ENCODE measurements around the gene KRT80. TPM values are rescaled to one million over a fixed set of nuclear protein-coding genes. Genes with fewer than 3 reads are reported as not detected.

KRT80 gene
- total RNA-seq, 1 donor from 2014 or later: not detected

GRCh38 chr12:52156757-52157565, 34.9 kb downstream of the KRT80 start:
- DNase-seq (ENCODE audit: low spot score): no peak

GRCh38 chr12:52156311-52156710, 35.5 kb downstream of the KRT80 start:
- no peak for DNase-seq (ENCODE audit: low spot score)

- DNase-seq (ENCODE audit: low spot score): no peak
These were observed 36.6 kb downstream of the KRT80 start for GRCh38 chr12:52155048-52155868.

GRCh38 chr12:52152905-52153317, 38.9 kb downstream of the KRT80 start:
- DNase-seq (ENCODE audit: low spot score): no peak

- no peak for DNase-seq (ENCODE audit: low spot score)
These were observed 39.7 kb downstream of the KRT80 start for GRCh38 chr12:52151837-52152783.

- no peak for DNase-seq (ENCODE audit: low spot score)
These were observed 40.5 kb downstream of the KRT80 start for GRCh38 chr12:52151153-52151836.

GRCh38 chr12:52149651-52150241, 42.1 kb downstream of the KRT80 start:
- no peak for DNase-seq (ENCODE audit: low spot score)

GRCh38 chr12:52149182-52149641, 42.6 kb downstream of the KRT80 start:
- no peak for DNase-seq (ENCODE audit: low spot score)

GRCh38 chr12:52148464-52149181, 43.2 kb downstream of the KRT80 start:
- no peak for DNase-seq (ENCODE audit: low spot score)

- DNase-seq (ENCODE audit: low spot score): no peak
These were observed 43.8 kb downstream of the KRT80 start for GRCh38 chr12:52147964-52148463.

GRCh38 chr12:52147367-52147963, 44.3 kb downstream of the KRT80 start:
- peak; percentile 95 for DNase-seq (ENCODE audit: low spot score)

GRCh38 chr12:52146822-52147366, 44.9 kb downstream of the KRT80 start:
- no peak for DNase-seq (ENCODE audit: low spot score)

- no peak for DNase-seq (ENCODE audit: low spot score)
These were observed 45.6 kb downstream of the KRT80 start for GRCh38 chr12:52146089-52146821.

- no peak for DNase-seq (ENCODE audit: low spot score)
These were observed 46.4 kb downstream of the KRT80 start for GRCh38 chr12:52145228-52146088.

- DNase-seq (ENCODE audit: low spot score): no peak
These were observed 47.1 kb downstream of the KRT80 start for GRCh38 chr12:52144512-52145227.

- DNase-seq (ENCODE audit: low spot score): no peak
These were observed 49.4 kb downstream of the KRT80 start for GRCh38 chr12:52142431-52142830.

Data from mesenteric fat pad (tissue), 1 donor.